Adrenal gland (tissue), 12 donors: ENCODE results near the gene CHST8. TPM values are rescaled to one million over a fixed set of nuclear protein-coding genes. Genes with fewer than 3 reads are reported as not detected.

Experiments used
- DNase-seq, 7 donors: peaks; one replicate each; pipeline ENCODE4 v3.0.0-alpha.2; 2019 to 2020
- H3K27ac ChIP-seq, 5 donors: fragments of 200-600 bp; sonication (generic) in 4 of 5; 1 replicate in 3 of 5; 2 replicates in 2 of 5; pipeline versions ENCODE4 v1.5.1 to v1.8.0; 2016 to 2020; ENCODE audit warnings: mild to moderate bottlenecking in 1 of 5
- H3K27me3 ChIP-seq: fragments of 200-600 bp; 2 replicates; pipeline ENCODE4 v1.8.0; 2021
- H3K36me3 ChIP-seq, 2 donors: fragments of 200-600 bp; replicated peaks in 1 of 2; 1 replicate in 1 of 2; 2 replicates in 1 of 2; pipeline versions ENCODE4 v1.5.1 to v1.8.0; 2018 to 2022
- H3K4me1 ChIP-seq, 2 donors: fragments of 200-600 bp; replicated peaks in 1 of 2; 1 replicate in 1 of 2; 2 replicates in 1 of 2; pipeline versions ENCODE4 v1.5.1 to v1.8.0; 2018 to 2021
- H3K4me3 ChIP-seq, 4 donors: fragments of 200-600 bp; sonication (generic) in 3 of 4; one replicate each; pipeline ENCODE4 v1.5.1; 2016 to 2018
- H3K9me3 ChIP-seq, 3 donors: fragments of 200-600 bp; sonication (generic) in 1 of 3; replicated peaks in 1 of 3; 1 replicate in 2 of 3; 2 replicates in 1 of 3; pipeline versions ENCODE4 v1.5.1 to v1.8.0; 2016 to 2021
- CTCF ChIP-seq, 6 experiments: fragments of 450-650 bp in 4 of 6; fragments of 200-600 bp in 2 of 6; sonication (generic) in 1 of 6; IDR thresholded peaks; 1 replicate in 5 of 6; 2 replicates in 1 of 6; pipeline versions ENCODE4 v1.5.1 to v1.8.0; 2016 to 2021; ENCODE audit warnings: antibody characterized with exemption in 6 of 6, mild to moderate bottlenecking in 2 of 6, moderate library complexity in 1 of 6
- POLR2A ChIP-seq, 2 donors: fragments of 450-650 bp; IDR thresholded peaks; one replicate each; pipeline ENCODE4 v1.6.1; 2017; ENCODE audit warnings: antibody characterized with exemption in 2 of 2, mild to moderate bottlenecking in 2 of 2, moderate library complexity in 1 of 2
- WGBS, 4 donors: extraction: QIAGEN DNeasy Blood & Tissue Kit in 2 of 4; methylation state at CpG; one replicate each; pipeline versions ENCODE4 v1.1.5 to v1.1.7; 2013 to 2017; 5-methylcytosine and 5-hydroxymethylcytosine counted together
- intact Hi-C, 2 donors: fragments of 100-400 bp; cut with DNase I; formaldehyde crosslinking; loops; one replicate each; pipeline versions ENCODE4 v1.14.1 to v1.15.0; 2022 to 2023
- polyA plus RNA-seq, 3 donors: library from polyadenylated mRNA; stranded (reverse); fragments of 200-250 nt in 2 of 3; fragments of 350-450 nt in 1 of 3; fragmentation: Illumina TruSeq in 1 of 3; extraction: RNeasy Lipid Tissue Mini Kit (QIAGEN cat#74804) in 1 of 3; gene quantifications; one replicate each; pipeline ENCODE4 v1.2.3, GENCODE V29; 2013 to 2014
- total RNA-seq, 9 donors: library from RNA; depleted of rRNA in 4 of 9; stranded (reverse); fragments of >200 nt in 4 of 9; fragments of 120-200 nt in 1 of 9; fragmentation: NEBNext Ultra II Directional in 1 of 9; extraction: Animal tissue kit (Norgen Biotek cat#: 25700) in 1 of 9; gene quantifications; one replicate each; pipeline versions ENCODE4 v1.1.0 to v1.2.4, GENCODE V29; 2013 to 2023
- donor health status: healthy with polysubstance abuse.
- donor health status: Bipolar disorder and iron deficiency.
- donor health status: DM: yes; HTN: yes; CAD: no.
- donor health status: DM: no; HTN: no; CAD: no.
- donor health status: DM: no; HTN: no; CAD: no.
- donor health status: DM: yes; HTN: yes; CAD: no.

The CHST8 gene
- total and polyA plus RNA-seq, 12 donors = 0.06 to 1.9 (median 0.61) TPM; not detected in 4

- no peak overlapping the region for H3K4me3 ChIP-seq
- H3K9me3 ChIP-seq = no peaks in the 10 kb centered on the region
- no peak overlapping the region for H3K27ac ChIP-seq
- DNase-seq = peak; percentile 46 to 86 (median 74)
- intact Hi-C loops = loop anchor here in 1 of 2 donors (5.0 to 10.0 kb wide), 2 partner anchors 339 to 527 kb away; no protein-coding TSS in a partner anchor
- whole genome bisulfite sequencing, 4 donors = 10 to 25% (median 18%) methylated on average over 3 to 19 of the region's 19 CpGs
- no peaks in the 10 kb centered on the region for H3K36me3 ChIP-seq
- TF ChIP-seq CTCF (IDR thresholded peaks at IDR 0.05) (peak; percentile 71 to 92 (median 88)), POLR2A (IDR thresholded peaks at IDR 0.05) (no peak)
- no peaks in the 10 kb centered on the region for H3K4me1 ChIP-seq
- no peaks in the 10 kb centered on the region for H3K27me3 ChIP-seq
Observed at GRCh38 chr19:33771384-33772101, 149.8 kb downstream of the CHST8 start.

- WGBS, 4 donors = 88 to 94% (median 89%) methylated on average over 45 to 72 of the region's 72 CpGs
- intact Hi-C loops = loop anchor here in 1 of 2 donors (5.0 to 10.0 kb wide), 2 partner anchors 340 to 527 kb away; no protein-coding TSS in a partner anchor
- no peak for TF ChIP-seq POLR2A (IDR thresholded peaks at IDR 0.05)
- TF ChIP-seq CTCF (IDR thresholded peaks at IDR 0.05) = no peak
- Histone ChIP-seq H3K4me3 (no peak overlapping the region), H3K27me3 (no peaks in the 10 kb centered on the region), H3K9me3 (no peaks in the 10 kb centered on the region), H3K27ac (no peak overlapping the region), H3K36me3 (no peaks in the 10 kb centered on the region), H3K4me1 (no peaks in the 10 kb centered on the region)
- no peak for DNase-seq
Observed at GRCh38 chr19:33772102-33772857, 150.5 kb downstream of the CHST8 start.

- Histone ChIP-seq H3K9me3 (no peaks in the 10 kb centered on the region), H3K4me3 (no peak overlapping the region), H3K27ac (no peak overlapping the region), H3K4me1 (no peaks in the 10 kb centered on the region), H3K36me3 (no peaks in the 10 kb centered on the region), H3K27me3 (no peaks in the 10 kb centered on the region)
- no peak for DNase-seq
- intact Hi-C loops = loop anchor here in 1 of 2 donors (5.0 to 10.0 kb wide), 2 partner anchors 341 to 528 kb away; no protein-coding TSS in a partner anchor
- TF ChIP-seq CTCF (IDR thresholded peaks at IDR 0.05) = no peak
- TF ChIP-seq POLR2A (IDR thresholded peaks at IDR 0.05) = no peak
- 89 to 94% (median 92%) methylated on average over 23 of the region's 23 CpGs for WGBS, 4 donors
Observed at GRCh38 chr19:33772858-33773180, 151.1 kb downstream of the CHST8 start.
